Lung (tissue), 12 donors: ENCODE results near the gene IRAG1. TPM values are rescaled to one million over a fixed set of nuclear protein-coding genes. Genes with fewer than 3 reads are reported as not detected.

ENCODE experiments used
- ATAC-seq: fragments of 200-7000 bp; cut with Tn5 transposase; one replicate; pipeline ENCODE4 v1.9.1; 2020; ENCODE audit warnings: moderate number of reproducible peaks; ENCODE audit not compliant: insufficient read depth, low FRiP score
- DNase-seq, 3 donors: peaks; one replicate each; pipeline ENCODE4 v3.0.0-alpha.2; 2013 to 2017
- H3K27ac ChIP-seq, 2 donors: one replicate each; pipeline ENCODE4 v1.5.1; 2013; ENCODE audit warnings: mild to moderate bottlenecking in 2 of 2, moderate library complexity in 2 of 2, control low read depth in 1 of 2, inconsistent platforms in 1 of 2, low read depth in 1 of 2, low read length in 1 of 2
- H3K27me3 ChIP-seq, 3 donors: one replicate each; pipeline ENCODE4 v1.5.1; 2013; ENCODE audit warnings: low read length in 2 of 3; ENCODE audit not compliant: control insufficient read depth in 3 of 3, insufficient read depth in 3 of 3
- H3K36me3 ChIP-seq, 4 donors: one replicate each; pipeline ENCODE4 v1.5.1; 2013; ENCODE audit warnings: low read length in 4 of 4, mild to moderate bottlenecking in 1 of 4, moderate library complexity in 1 of 4; ENCODE audit not compliant: control insufficient read depth in 4 of 4, insufficient read depth in 4 of 4
- H3K4me1 ChIP-seq, 5 donors: one replicate each; pipeline ENCODE4 v1.5.1; 2013; ENCODE audit warnings: low read length in 5 of 5, mild to moderate bottlenecking in 2 of 5, moderate library complexity in 1 of 5; ENCODE audit not compliant: control insufficient read depth in 5 of 5, insufficient read depth in 5 of 5
- H3K4me3 ChIP-seq: one replicate; pipeline ENCODE4 v1.5.1; 2013; ENCODE audit warnings: mild to moderate bottlenecking, control low read depth, moderate library complexity
- H3K9ac ChIP-seq, 2 donors: one replicate each; pipeline ENCODE4 v1.5.1; 2013; ENCODE audit warnings: low read length in 2 of 2, control low read depth in 1 of 2; ENCODE audit not compliant: insufficient read depth in 1 of 2
- H3K9me3 ChIP-seq, 4 donors: one replicate each; pipeline ENCODE4 v1.5.1; 2013; ENCODE audit warnings: low read length in 3 of 4, mild to moderate bottlenecking in 1 of 4, moderate library complexity in 1 of 4; ENCODE audit not compliant: control insufficient read depth in 4 of 4, insufficient read depth in 3 of 4
- WGBS, 2 donors: extraction: QIAGEN DNeasy Blood & Tissue Kit; methylation state at CpG; one replicate each; pipeline ENCODE4 v1.1.7; 2013; 5-methylcytosine and 5-hydroxymethylcytosine counted together
- polyA plus RNA-seq, 2 donors: library from polyadenylated mRNA; stranded (reverse); fragments of 200-250 nt; gene quantifications; one replicate each; pipeline ENCODE4 v1.2.1, GENCODE V29; 2013
- total RNA-seq, 2 donors: library from RNA; depleted of rRNA in 1 of 2; stranded (reverse); fragments of >200 nt in 1 of 2; gene quantifications; one replicate each; pipeline ENCODE4 v1.2.1, GENCODE V29; 2014 to 2021
- TF ChIP-seq, protein P1 (sequence below): IDR thresholded peaks from 2 replicates; pipeline ENCODE4 v1.5.1; 2012; ENCODE audit warnings: mild to moderate bottlenecking; ENCODE audit errors: control extremely low read depth, extremely low read depth
- donor health status: control.
- donor health status: control.
- donor health status: Bipolar disorder and iron deficiency.
- donor health status: healthy.
- donor health status: DM: yes; HTN: yes; CAD: no.

Gene IRAG1
- total and polyA plus RNA-seq, 4 donors = 2.8 to 17.0 (median 13.3) TPM

DNA sequence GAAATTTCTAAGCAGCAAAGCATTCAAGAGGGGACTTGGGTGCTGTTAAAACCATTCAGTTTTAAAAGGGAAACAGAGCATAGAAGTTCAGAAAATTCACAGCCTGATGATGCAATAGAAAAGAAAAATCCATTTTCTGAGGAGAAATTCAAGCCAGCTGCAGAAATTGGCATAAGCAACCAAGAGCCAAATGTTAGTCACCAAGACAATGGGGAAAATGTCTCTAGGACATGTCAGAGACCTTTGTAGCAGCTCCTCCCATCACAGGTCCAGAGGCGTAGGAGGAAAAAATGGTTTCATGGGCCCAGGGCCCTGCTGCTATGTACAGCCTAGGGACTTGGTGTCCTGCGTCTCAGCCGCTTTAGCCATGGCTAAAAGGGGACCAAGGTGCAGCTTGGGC lies 5.5 kb upstream of the IRAG1 start:
- Histone ChIP-seq H3K4me1 (peaks cover 0 to 5% (median 0%) of the 10 kb centered on the region in 5 donors), H3K27ac (no peak overlapping the region), H3K9ac (no peak overlapping the region), H3K36me3 (no peaks in the 10 kb centered on the region), H3K27me3 (no peaks in the 10 kb centered on the region), H3K4me3 (no peak overlapping the region), H3K9me3 (peaks cover 0 to 2% (median 0%) of the 10 kb centered on the region in 4 donors)
- TF ChIP-seq, protein P1, sequence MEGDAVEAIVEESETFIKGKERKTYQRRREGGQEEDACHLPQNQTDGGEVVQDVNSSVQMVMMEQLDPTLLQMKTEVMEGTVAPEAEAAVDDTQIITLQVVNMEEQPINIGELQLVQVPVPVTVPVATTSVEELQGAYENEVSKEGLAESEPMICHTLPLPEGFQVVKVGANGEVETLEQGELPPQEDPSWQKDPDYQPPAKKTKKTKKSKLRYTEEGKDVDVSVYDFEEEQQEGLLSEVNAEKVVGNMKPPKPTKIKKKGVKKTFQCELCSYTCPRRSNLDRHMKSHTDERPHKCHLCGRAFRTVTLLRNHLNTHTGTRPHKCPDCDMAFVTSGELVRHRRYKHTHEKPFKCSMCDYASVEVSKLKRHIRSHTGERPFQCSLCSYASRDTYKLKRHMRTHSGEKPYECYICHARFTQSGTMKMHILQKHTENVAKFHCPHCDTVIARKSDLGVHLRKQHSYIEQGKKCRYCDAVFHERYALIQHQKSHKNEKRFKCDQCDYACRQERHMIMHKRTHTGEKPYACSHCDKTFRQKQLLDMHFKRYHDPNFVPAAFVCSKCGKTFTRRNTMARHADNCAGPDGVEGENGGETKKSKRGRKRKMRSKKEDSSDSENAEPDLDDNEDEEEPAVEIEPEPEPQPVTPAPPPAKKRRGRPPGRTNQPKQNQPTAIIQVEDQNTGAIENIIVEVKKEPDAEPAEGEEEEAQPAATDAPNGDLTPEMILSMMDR = no peak
- DNase-seq (no peak), ATAC-seq (no peak)
- 98 to 100% methylated on average over 3 of the region's 3 CpGs for WGBS, 2 donors

DNA sequence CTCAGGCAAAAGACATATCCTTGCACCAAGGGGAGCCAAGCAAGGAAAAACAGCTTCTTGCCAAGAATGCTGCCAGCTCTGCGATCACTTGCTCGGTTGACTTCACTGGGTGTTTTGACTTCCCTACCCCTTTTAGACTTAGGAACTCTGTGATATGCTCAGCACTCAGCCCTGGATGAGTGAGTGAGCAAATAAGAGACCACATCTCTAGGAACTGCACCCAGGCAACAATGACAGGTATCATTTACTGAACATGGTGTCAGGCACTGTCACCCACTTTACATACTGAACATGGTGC lies 3.7 kb upstream of the IRAG1 start:
- Histone ChIP-seq H3K9ac (no peak overlapping the region), H3K27ac (peak overlapping the region in 1 of 2 donors; percentile 34), H3K27me3 (no peaks in the 10 kb centered on the region), H3K4me1 (peaks cover 0 to 17% (median 4%) of the 10 kb centered on the region in 5 donors), H3K4me3 (no peak overlapping the region), H3K9me3 (peaks cover 0 to 2% (median 0%) of the 10 kb centered on the region in 4 donors), H3K36me3 (no peaks in the 10 kb centered on the region)
- ATAC-seq (no peak), DNase-seq (no peak)
- 49 to 86% methylated on average over 2 of the region's 2 CpGs for WGBS, 2 donors
- TF ChIP-seq, protein P1 = no peak

DNA sequence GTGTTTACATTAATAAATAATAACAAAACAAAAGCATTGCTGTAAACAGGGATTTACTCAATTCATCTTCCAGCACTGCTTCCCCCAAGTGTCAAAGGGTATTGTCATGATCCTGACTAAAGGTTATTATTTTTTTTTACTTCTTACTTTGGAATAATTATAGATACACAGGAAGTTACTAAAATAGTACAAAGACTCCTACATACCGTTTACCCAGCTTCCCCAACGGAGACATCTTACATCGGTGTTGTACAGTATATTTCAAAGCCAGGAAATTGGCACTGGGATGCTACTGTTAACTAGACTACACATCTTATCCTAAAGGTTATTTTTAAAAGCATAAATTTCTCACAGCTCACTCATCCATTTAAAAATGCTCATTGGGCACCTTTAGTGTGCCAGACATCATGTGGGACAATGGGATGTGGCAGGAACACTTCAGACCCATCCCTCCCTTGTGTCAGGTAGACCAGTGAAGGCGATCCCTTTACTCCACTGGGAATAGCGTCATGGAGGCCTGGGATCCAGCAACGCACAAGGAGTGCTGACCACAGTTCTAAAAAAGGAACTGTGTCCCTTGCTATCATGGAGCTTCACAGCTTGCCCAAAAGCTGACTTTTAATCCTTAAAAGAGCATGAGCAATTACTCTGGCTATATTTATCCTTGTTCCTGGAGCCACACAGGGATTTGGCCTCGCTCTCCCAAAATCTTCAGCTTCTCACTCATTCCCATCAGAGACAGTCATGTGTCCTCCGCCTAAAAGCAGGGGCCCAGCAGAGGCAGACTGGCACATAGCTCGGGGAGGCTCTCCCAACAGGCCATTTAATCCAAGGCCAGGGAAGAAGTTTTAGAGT lies 3.1 kb upstream of the IRAG1 start:
- peaks cover 0 to 20% (median 5%) of the 10 kb centered on the region in 5 donors for H3K4me1 ChIP-seq
- H3K4me3 ChIP-seq = no peak overlapping the region
- peaks cover 0 to 2% (median 0%) of the 10 kb centered on the region in 4 donors for H3K9me3 ChIP-seq
- H3K9ac ChIP-seq = no peak overlapping the region
- DNase-seq (no peak), ATAC-seq (no peak)
- peak overlapping the region in 1 of 2 donors; percentile 34 for H3K27ac ChIP-seq
- H3K36me3 ChIP-seq = no peaks in the 10 kb centered on the region
- no peaks in the 10 kb centered on the region for H3K27me3 ChIP-seq
- TF ChIP-seq, protein P1 = no peak
- WGBS, 2 donors = 62 to 63% methylated on average over 9 of the region's 9 CpGs
